GM19397 (cell line): Measurements from ENCODE around the gene SH3RF3.
A peak's percentile ranks its signal among the peaks of the same experiment; 100 is the strongest.
"Not testable (repeated sequence)": the region's sequence is repeated elsewhere in the genome, so short reads cannot be mapped to it uniquely, and the experiment has no call there.

Experiments
- ATAC-seq: cut with Tn5 transposase; IDR thresholded peaks from one replicate; pipeline ENCODE4 v1.9.1; 2021; ENCODE audit warnings: mild to moderate bottlenecking, moderate library complexity; ENCODE audit not compliant: unreplicated experiment

The SH3RF3 gene

DNA sequence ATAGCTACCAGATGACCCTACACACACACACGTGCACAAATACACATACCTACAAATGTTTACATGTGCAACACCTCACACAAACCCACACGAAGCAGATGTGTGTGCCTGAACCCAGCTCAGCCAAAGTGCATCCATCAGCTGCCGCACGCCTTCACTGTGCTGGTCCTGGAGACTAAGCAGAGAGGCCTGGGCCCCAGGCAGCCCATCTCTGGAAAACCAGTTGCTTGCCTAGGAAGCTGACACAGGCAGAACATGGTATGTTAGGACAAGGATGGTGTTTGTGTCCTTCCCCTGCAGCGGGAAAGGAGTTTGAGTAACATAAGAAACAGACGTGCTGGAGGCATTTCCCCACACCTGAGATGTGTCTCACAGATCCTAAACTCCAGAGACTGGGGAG lies 398.1 kb downstream of the SH3RF3 start:
- no peak for ATAC-seq

DNA sequence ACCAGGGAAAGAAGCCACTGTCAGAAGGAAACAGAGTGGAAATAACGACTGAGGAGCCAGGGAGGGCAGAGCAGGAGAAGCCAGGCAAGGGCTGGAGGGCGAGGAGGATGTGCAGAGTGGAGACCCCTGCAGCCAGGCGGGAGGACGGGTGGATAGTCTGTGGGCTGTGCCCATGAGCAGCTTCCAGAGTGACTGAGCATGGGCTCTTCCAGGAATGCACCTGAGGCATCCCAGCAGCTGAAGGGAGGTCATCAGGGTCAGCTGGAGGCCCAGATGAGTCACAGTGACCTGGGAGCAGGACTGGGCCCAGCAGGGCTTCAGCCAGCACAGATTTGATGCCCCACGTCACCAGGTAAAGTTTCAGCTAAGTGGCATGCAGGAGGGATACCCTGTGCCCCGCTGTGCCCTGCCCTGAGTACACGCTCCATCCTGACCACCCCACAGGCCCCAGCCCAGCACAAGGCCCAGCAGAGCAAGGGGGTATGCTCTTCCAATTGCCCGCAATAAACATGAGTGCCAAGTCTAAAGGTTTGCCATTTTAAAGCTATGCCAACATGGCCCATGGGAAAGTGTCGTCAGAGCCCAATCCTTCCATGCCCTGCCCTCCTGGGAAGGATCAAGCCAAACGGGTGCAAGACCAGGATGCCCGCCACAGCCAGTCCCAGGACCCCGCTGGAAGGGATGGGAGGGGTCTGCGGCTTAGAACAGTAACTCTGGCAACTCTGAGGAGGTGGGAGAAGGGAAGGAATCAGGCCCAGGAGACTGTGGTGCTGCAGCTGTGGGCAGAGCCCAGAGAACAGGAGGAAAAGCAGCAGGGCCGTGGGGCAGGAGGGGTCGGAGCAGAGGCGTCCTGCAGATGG lies 399.1 kb downstream of the SH3RF3 start:
- ATAC-seq = no peak

DNA sequence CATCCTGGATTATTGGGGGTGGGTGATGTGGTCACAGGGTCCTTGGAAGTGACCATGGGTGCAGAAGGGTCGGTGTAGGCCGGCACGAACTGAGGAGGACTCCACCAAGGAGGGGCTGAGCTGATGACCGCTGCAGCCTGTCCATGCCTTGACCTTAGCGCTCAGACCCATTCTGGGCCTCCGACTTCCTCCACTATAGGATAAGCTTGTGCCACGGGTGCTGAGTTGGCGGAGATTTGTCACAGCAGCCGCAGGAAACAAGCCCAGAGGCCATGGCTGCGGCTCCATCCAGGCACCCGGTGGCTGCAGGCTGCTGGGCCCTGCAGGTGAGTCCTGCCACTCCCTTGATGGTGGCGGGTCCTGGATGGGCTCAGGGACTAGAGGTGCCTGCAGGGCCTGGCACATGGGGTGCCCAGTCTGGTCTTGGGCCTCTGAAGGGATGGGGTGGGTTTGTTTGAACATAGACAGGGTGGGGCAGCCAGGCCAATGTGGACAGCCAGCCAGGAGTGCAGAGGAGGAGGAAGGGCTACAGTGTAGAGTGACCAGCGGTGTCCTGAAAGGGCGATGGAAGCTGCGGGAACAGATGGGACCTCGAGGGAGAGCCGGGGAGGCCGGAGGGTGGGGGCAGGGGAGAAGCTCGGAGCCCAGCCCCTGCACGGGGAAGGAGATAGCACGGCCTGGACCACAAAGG lies 400.0 kb downstream of the SH3RF3 start:
- no peak for ATAC-seq

GRCh38 chr2:109529532-109530449 lies 400.8 kb downstream of the SH3RF3 start:
- ATAC-seq = no peak

GRCh38 chr2:109530712-109531111 lies 401.7 kb downstream of the SH3RF3 start:
- ATAC-seq = no peak

DNA sequence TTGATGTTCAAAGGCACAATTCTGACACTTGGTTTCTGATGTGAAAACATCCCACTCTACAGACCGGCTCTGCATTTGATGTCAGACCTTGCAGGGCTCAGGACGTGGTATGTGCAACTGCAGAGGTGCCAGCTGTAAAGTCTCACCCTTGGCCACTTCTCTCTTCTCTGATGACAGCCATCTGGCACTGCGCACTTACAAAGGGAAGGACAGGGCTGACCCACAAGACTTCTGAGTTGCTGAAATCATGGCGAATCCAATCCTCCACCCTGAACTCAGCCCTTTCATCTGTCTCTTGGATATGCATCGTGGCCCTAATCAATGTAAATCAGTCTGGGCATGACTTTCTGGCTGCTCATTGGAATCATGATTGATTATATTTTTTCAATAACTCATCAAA lies 402.2 kb downstream of the SH3RF3 start:
- no peak for ATAC-seq

DNA sequence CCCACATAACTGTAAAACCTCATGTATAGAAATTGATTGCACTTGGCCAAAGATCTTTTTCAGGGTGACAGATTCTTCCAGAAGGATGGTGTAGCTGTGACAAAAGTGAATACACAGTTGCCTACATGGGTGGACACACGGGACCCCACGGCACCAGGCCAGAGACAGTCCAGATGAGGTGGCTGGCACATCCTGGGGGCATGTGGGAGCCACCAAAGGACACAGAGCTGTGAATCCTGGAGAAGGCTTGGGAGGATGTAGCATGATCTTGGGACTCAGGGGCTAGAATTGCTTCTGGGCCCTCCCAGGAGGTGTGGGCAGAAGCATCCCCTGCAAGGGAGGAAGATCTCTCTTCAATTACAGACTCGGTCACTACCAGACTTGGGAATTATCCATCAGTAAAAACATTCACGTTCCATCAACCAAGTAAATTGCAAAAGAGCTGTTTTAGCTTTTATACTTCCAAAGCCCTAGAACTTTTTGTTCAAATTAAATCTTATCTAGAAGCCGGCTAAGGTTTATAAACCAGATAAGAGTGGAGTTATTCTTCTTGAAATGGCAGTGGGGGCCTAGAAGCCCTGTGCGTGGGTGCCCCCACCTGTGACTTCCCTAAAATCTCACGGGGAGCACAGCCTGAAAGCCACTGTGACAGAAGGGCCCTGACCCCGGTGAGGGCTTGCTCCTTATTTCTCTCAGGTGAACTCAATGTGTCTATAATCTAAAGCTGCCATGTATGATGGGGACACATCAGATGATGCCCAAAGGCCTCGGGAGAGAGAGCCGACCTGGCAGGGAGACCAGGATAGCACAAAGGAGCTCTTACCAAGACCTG lies 403.1 kb downstream of the SH3RF3 start:
- ATAC-seq = no peak

DNA sequence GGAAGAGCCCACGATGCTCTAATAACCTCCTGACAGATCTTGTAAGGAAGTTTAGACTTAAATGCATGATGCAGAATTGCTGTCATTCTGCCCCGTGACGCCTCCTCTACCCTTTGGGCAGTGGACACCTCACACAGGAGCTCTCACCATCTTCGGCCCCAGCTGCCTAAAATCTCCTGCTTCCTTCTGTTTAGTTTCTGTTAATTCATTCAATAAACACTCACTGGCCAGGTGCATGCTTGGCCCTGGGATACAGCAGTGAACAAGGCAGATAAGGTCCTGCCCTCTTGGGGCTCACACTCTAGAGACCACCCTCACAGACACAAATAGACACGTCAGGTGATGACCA lies 403.7 kb downstream of the SH3RF3 start:
- no peak for ATAC-seq

DNA sequence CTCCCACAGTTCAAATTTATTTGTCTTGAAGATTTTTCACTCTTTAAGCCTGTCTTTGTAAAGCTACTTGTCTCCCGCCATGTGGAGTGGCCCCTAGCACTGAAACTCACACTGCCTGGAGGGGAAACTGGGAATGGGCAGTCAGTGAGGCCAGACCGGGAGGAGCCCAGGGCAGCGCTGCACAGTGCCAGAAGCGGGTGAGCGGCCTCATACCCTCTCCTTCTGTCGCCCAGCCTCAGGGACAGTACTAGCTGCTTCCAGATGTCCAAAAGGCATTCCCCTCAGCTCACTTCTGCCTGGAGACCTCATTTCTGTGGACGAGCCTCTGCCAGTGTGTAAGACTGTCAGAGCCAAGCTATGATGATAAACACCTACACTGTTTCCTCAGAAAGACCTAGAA lies 404.8 kb downstream of the SH3RF3 start:
- ATAC-seq = no peak

DNA sequence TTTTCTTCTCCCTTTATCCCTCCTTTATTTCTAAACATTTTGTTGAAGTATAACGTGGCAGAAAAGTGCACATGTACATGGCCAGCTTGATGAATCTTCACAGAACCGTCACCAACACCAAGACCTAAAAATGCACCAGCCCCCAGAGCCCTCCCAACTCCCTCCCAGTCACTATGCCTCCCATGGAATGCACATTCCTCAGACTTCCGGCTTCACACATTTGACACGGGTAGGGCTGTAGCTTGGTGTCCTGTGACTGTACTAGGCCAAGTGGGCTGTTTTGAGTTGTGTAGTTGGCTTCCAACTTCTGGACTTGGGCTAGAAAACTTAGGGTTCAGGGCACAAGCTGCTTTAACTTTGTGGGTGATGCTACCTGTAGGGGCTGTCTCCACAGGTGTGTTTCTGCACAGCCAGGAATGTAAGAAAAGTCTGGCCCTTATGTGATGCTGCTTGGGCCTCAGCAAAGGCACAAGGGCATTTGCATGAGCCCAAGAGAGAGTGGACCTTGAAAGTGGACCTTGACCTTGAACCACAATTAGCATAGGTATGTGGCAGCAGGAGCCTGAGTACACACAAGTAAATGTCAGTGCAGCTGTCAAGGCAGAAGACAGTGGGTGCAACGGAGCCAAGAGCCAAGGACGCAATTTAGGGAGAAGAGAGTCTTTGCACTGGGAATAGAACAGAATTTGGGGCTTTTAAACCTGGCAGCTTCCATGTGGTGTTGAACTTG lies 406.4 kb downstream of the SH3RF3 start:
- no peak for ATAC-seq

DNA sequence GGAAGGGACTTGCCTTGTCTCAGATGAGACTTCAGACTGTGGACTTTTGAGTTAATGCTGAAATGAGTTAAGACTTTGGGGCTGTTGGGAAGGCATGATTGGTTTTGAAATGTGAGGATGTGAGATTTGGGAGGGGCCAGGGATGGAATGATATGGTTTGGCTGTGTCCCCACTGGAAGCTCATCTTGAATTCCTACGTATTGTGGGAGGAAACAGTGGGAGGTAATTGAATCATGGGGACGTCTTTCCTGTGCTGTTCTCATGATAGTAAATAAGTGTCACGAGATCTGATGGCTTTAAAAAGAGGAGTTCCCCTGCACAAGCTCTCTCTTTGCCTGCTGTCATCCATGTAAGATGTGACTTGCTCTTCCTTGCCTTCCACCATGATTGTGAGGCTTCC lies 407.6 kb downstream of the SH3RF3 start:
- ATAC-seq = not testable (repeated sequence)

GRCh38 chr2:109537565-109538222 lies 408.7 kb downstream of the SH3RF3 start:
- no peak for ATAC-seq

GRCh38 chr2:109538546-109538945 lies 409.5 kb downstream of the SH3RF3 start:
- ATAC-seq = no peak

- no peak for ATAC-seq
Measured at GRCh38 chr2:109542384-109542783, 413.4 kb downstream of the SH3RF3 start.

GRCh38 chr2:109545828-109546713 lies 417.1 kb downstream of the SH3RF3 start:
- peak; percentile 88 for ATAC-seq

GRCh38 chr2:109547280-109547679 lies 418.3 kb downstream of the SH3RF3 start:
- no peak for ATAC-seq

DNA sequence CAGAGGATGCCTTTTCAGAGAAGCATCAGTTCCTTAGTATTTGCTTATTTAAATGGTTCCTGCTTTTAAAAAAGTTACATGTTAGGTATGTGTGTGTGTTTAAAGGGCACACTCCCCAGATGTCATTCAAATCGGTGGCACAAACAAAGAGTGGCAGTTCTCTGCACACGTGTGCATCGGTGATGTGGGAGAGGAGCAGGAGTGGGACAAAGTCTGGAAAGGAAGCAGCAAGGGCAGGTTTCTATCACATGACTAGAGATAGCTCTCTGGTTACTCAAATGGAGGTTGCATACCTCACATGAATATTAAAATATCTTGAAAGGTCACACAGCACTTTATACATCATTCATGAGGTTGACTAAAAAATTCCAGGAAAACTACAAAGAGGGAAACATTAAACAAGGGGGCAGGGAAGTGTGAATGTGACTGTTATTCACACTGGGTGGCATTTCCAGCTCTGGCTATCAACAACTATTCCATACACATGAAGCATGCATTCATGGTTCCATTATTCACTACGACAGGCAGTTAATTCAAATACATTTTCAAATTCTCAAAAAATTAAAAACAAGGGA lies 420.1 kb downstream of the SH3RF3 start:
- no peak for ATAC-seq
